Dendritic cell treated with granulocyte-macrophage colony-stimulating factor and Interleukin-4, amounts not matched to agents 40 ng/mL and 50 ng/mL, for 4 days (primary cell): Measurements from ENCODE around the gene C3orf22.

Source experiments
- H3K27ac Mint-ChIP-seq: one replicate; pipeline ENCODE4 v1.8.0; 2022; ENCODE audit warnings: mild to moderate bottlenecking, mixed read lengths
- H3K27me3 Mint-ChIP-seq: one replicate; pipeline ENCODE4 v1.8.0; 2022; ENCODE audit warnings: mild to moderate bottlenecking, mixed read lengths
- H3K36me3 Mint-ChIP-seq: one replicate; pipeline ENCODE4 v1.8.0; 2022; ENCODE audit warnings: low read depth, mixed read lengths
- H3K4me1 Mint-ChIP-seq: one replicate; pipeline ENCODE4 v1.8.0; 2022; ENCODE audit warnings: low read depth, mixed read lengths
- H3K4me3 Mint-ChIP-seq: one replicate; pipeline ENCODE4 v1.8.0; 2022; ENCODE audit warnings: mild to moderate bottlenecking, moderate library complexity, mixed read lengths
- H3K9me3 Mint-ChIP-seq: one replicate; pipeline ENCODE4 v1.8.0; 2022; ENCODE audit warnings: mixed read lengths
- intact Hi-C: fragments of 100-400 bp; cut with micrococcal nuclease; formaldehyde crosslinking; loops from one replicate; pipeline ENCODE4 v1.15.0; 2022

C3orf22 gene

GRCh38 chr3:126512916-126513650 is 45.6 kb downstream of the C3orf22 start:
- Mint-ChIP-seq H3K4me1 (peaks cover 10% of the 10 kb centered on the region), H3K27me3 (no peaks in the 10 kb centered on the region), H3K36me3 (no peaks in the 10 kb centered on the region), H3K4me3 (no peak overlapping the region), H3K27ac (no peak overlapping the region), H3K9me3 (no peaks in the 10 kb centered on the region)
- intact Hi-C loops = no loop called here

GRCh38 chr3:126512026-126512425 is 46.7 kb downstream of the C3orf22 start:
- no peak overlapping the region for H3K4me3 Mint-ChIP-seq
- no peaks in the 10 kb centered on the region for H3K9me3 Mint-ChIP-seq
- H3K27me3 Mint-ChIP-seq = no peaks in the 10 kb centered on the region
- peaks cover 5% of the 10 kb centered on the region for H3K4me1 Mint-ChIP-seq
- no peak overlapping the region for H3K27ac Mint-ChIP-seq
- no peaks in the 10 kb centered on the region for H3K36me3 Mint-ChIP-seq
- intact Hi-C loops = no loop called here

GRCh38 chr3:126511291-126511690 is 47.4 kb downstream of the C3orf22 start:
- intact Hi-C loops = no loop called here
- Mint-ChIP-seq H3K27me3 (no peaks in the 10 kb centered on the region), H3K4me3 (no peak overlapping the region), H3K4me1 (no peaks in the 10 kb centered on the region), H3K9me3 (no peaks in the 10 kb centered on the region), H3K27ac (no peak overlapping the region), H3K36me3 (no peaks in the 10 kb centered on the region)

- Mint-ChIP-seq H3K9me3 (no peaks in the 10 kb centered on the region), H3K36me3 (no peaks in the 10 kb centered on the region), H3K27ac (no peak overlapping the region), H3K4me1 (no peaks in the 10 kb centered on the region), H3K4me3 (no peak overlapping the region), H3K27me3 (no peaks in the 10 kb centered on the region)
- intact Hi-C loops = no loop called here
These were observed 48.3 kb downstream of the C3orf22 start for GRCh38 chr3:126510308-126510910.

GRCh38 chr3:126509597-126510307 is 49.0 kb downstream of the C3orf22 start:
- Mint-ChIP-seq H3K4me1 (no peaks in the 10 kb centered on the region), H3K9me3 (no peaks in the 10 kb centered on the region), H3K36me3 (no peaks in the 10 kb centered on the region), H3K27ac (no peak overlapping the region), H3K27me3 (peaks cover 4% of the 10 kb centered on the region), H3K4me3 (no peak overlapping the region)
- intact Hi-C loops = no loop called here

GRCh38 chr3:126508564-126508964 is 50.2 kb downstream of the C3orf22 start:
- Mint-ChIP-seq H3K36me3 (no peaks in the 10 kb centered on the region), H3K27me3 (peaks cover 4% of the 10 kb centered on the region), H3K9me3 (no peaks in the 10 kb centered on the region), H3K4me1 (no peaks in the 10 kb centered on the region), H3K4me3 (no peak overlapping the region), H3K27ac (no peak overlapping the region)
- intact Hi-C loops = no loop called here

GRCh38 chr3:126507886-126508285 is 50.8 kb downstream of the C3orf22 start:
- H3K4me3 Mint-ChIP-seq = no peak overlapping the region
- H3K9me3 Mint-ChIP-seq = no peaks in the 10 kb centered on the region
- H3K4me1 Mint-ChIP-seq = no peaks in the 10 kb centered on the region
- H3K27ac Mint-ChIP-seq = no peak overlapping the region
- peaks cover 4% of the 10 kb centered on the region for H3K27me3 Mint-ChIP-seq
- no peaks in the 10 kb centered on the region for H3K36me3 Mint-ChIP-seq
- intact Hi-C loops = no loop called here

GRCh38 chr3:126503701-126504100 is 55.0 kb downstream of the C3orf22 start:
- intact Hi-C loops = no loop called here
- H3K4me3 Mint-ChIP-seq = no peak overlapping the region
- H3K27ac Mint-ChIP-seq = no peak overlapping the region
- peaks cover 4% of the 10 kb centered on the region for H3K27me3 Mint-ChIP-seq
- no peaks in the 10 kb centered on the region for H3K36me3 Mint-ChIP-seq
- no peaks in the 10 kb centered on the region for H3K4me1 Mint-ChIP-seq
- no peaks in the 10 kb centered on the region for H3K9me3 Mint-ChIP-seq

GRCh38 chr3:126502656-126503055 is 56.1 kb downstream of the C3orf22 start:
- Mint-ChIP-seq H3K4me1 (no peaks in the 10 kb centered on the region), H3K36me3 (no peaks in the 10 kb centered on the region), H3K27ac (no peak overlapping the region), H3K4me3 (no peak overlapping the region), H3K9me3 (no peaks in the 10 kb centered on the region), H3K27me3 (peaks cover 4% of the 10 kb centered on the region)
- intact Hi-C loops = no loop called here

- H3K9me3 Mint-ChIP-seq = no peaks in the 10 kb centered on the region
- peaks cover 8% of the 10 kb centered on the region for H3K4me1 Mint-ChIP-seq
- H3K27ac Mint-ChIP-seq = no peak overlapping the region
- H3K36me3 Mint-ChIP-seq = no peaks in the 10 kb centered on the region
- peaks cover 6% of the 10 kb centered on the region for H3K27me3 Mint-ChIP-seq
- H3K4me3 Mint-ChIP-seq = no peak overlapping the region
- intact Hi-C loops = no loop called here
These were observed 57.0 kb downstream of the C3orf22 start for GRCh38 chr3:126501736-126502135.

- H3K9me3 Mint-ChIP-seq = no peaks in the 10 kb centered on the region
- no peak overlapping the region for H3K27ac Mint-ChIP-seq
- H3K36me3 Mint-ChIP-seq = no peaks in the 10 kb centered on the region
- peaks cover 6% of the 10 kb centered on the region for H3K27me3 Mint-ChIP-seq
- H3K4me1 Mint-ChIP-seq = peaks cover 8% of the 10 kb centered on the region
- H3K4me3 Mint-ChIP-seq = no peak overlapping the region
- intact Hi-C loops = no loop called here
These were observed 57.7 kb downstream of the C3orf22 start for GRCh38 chr3:126501054-126501453.

GRCh38 chr3:126500016-126500415 is 58.7 kb downstream of the C3orf22 start:
- Mint-ChIP-seq H3K36me3 (no peaks in the 10 kb centered on the region), H3K27me3 (peaks cover 2% of the 10 kb centered on the region), H3K4me3 (no peak overlapping the region), H3K9me3 (no peaks in the 10 kb centered on the region), H3K27ac (no peak overlapping the region), H3K4me1 (peaks cover 8% of the 10 kb centered on the region)
- intact Hi-C loops = no loop called here
